Tibial nerve (tissue), 4 donors: ENCODE results near the gene DISC1.

Source experiments
- CTCF ChIP-seq, 5 experiments: fragments of 200-600 bp in 3 of 5; fragments of 450-650 bp in 2 of 5; sonication (generic) in 3 of 5; IDR thresholded peaks; one replicate each; pipeline ENCODE4 v1.5.1; 2016 to 2019; ENCODE audit warnings: antibody characterized with exemption in 5 of 5, mild to moderate bottlenecking in 3 of 5, moderate library complexity in 2 of 5
- EP300 ChIP-seq, 2 donors: sonication (generic); formaldehyde crosslinking; IDR thresholded peaks; one replicate each; pipeline ENCODE4 v1.6.1; 2017; ENCODE audit warnings: antibody characterized with exemption in 2 of 2, mild to moderate bottlenecking in 1 of 2

- TF ChIP-seq EP300 (IDR thresholded peaks at IDR 0.05), result no peak
- no peak for TF ChIP-seq CTCF (IDR thresholded peaks at IDR 0.05)
Observed at GRCh38 chr1:231720652-231721325, 94.2 kb downstream of the DISC1 start.
